HG02798 (cell line): ENCODE data around the gene SETD2.

ENCODE experiments used
- ATAC-seq: cut with Tn5 transposase; IDR thresholded peaks from one replicate; pipeline ENCODE4 v1.9.1; 2021; ENCODE audit warnings: mild to moderate bottlenecking; ENCODE audit not compliant: unreplicated experiment, poor library complexity

Gene SETD2

DNA sequence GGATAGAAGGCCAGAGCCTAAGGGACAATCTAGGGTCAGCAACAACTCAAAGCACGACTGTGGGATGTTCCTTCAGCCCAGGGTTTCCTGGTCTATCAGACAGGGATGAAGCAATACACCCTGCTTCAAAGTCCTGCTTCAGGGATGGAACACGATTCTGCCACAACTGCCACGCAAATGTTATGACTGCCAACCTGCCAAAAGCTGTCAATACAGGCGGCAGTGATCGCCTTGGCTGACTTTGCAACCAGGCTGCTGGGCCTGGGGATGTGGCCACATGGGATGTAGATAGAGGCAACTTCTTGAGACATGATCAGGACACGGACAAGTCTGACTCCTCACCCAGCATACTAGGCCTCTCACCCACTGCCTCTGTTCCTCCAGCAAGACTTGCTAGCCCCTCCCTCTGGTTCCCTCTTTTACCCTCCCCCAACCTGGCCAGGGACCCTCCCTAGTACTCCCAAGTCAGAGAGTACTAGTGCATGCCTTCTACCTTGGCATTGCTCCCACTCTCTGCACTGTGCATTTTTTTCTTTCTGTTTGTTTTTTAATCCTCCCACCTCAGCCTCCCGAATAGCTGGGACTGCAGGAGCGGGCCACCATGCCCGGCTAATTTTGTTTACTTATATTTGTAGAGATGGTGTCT lies 195.0 kb downstream of the SETD2 start:
- no peak for ATAC-seq

DNA sequence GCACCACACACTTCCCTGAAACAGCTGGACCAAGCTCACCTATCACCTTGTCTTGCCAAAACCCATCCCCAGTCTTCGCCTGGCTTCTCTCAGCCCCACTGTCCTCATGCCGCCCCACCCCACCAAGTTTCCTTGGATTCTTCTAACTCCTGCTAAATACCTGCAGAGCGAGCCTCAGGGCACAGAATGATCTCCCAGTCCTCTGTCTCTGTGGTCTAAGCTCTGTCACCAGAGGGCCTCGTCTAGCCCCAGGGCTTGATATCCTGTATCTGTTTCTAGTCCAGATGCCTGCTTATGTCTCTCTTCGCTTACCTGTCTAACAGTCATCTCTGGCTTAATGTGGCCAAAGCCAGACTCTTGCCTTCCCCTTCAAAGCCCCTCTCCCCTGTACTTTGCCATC lies 197.1 kb downstream of the SETD2 start:
- no peak for ATAC-seq
